Stimulated activated memory B cell treated with anti-CD40 and anti-IgM and Interleukin-4, amounts not matched to agents 10 μg/mL and 1 μg/mL and 100 μg/mL, for 72 hours (primary cell): ENCODE data around the gene B3GNT4.

Experiments
- ATAC-seq: fragments of 150-1000 bp; cut with Tn5 transposase; 2 replicates; pipeline ENCODE4 v1.10.0; 2021
- H3K27ac Mint-ChIP-seq: one replicate; pipeline ENCODE4 v1.8.0; 2022; ENCODE audit warnings: mild to moderate bottlenecking, mixed read lengths
- H3K27me3 Mint-ChIP-seq: one replicate; pipeline ENCODE4 v1.8.0; 2022; ENCODE audit warnings: mixed read lengths
- H3K36me3 Mint-ChIP-seq: one replicate; pipeline ENCODE4 v1.8.0; 2022; ENCODE audit warnings: mixed read lengths
- H3K4me1 Mint-ChIP-seq: one replicate; pipeline ENCODE4 v1.8.0; 2022; ENCODE audit warnings: mixed read lengths
- H3K4me3 Mint-ChIP-seq: one replicate; pipeline ENCODE4 v1.8.0; 2022; ENCODE audit warnings: mild to moderate bottlenecking, moderate library complexity, mixed read lengths
- H3K9me3 Mint-ChIP-seq: one replicate; pipeline ENCODE4 v1.8.0; 2022; ENCODE audit warnings: mixed read lengths

B3GNT4 gene

DNA sequence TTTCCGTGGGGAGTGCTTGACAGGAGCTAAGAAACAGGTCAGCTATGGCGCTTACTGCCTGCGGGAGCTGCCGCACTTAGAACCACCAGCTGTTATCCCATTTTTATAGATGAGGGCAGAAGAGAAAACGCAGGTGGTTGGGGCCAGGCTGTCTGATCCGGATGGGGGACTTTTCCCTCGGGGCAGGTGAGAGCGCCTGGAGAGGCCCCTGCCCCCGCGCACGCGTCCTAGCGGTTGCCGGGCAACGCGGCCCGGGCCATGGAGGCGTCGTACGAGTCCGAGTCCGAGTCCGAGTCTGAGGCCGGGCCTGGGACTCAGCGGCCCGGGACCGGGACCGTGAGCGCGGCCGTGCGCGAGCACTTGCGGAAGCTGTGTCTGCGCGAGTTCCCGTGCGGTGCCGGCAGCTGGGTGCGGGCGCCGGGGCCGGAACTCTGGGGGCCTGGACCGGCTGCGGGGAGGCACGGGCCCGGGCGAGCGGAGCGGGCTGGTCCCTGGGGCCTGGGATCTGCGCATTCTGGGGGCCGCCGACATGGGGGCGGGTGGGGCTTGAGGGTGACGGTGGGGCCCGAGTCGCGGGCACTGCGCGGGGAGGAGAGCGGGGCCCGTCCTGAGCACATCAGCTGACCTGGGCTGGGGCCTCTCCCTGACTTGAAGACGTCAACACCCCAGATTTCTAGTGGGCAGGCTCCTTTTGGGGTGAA, 20.5 kb upstream of the B3GNT4 start, which contains the start of gene LRRC43:
Gene LRRC43 (plus strand): TSS at position 237 of the 701 bp plus-strand sequence. CDS start 22 bp downstream, at position 259.
- Mint-ChIP-seq H3K27ac (peak within 1 kb of the TSS; percentile 84), H3K36me3 (no peaks in the 10 kb centered on the region), H3K9me3 (peaks cover 3% of the 10 kb centered on the region), H3K4me3 (peak within 1 kb of the TSS; percentile 75), H3K27me3 (peaks cover 23% of the 10 kb centered on the region), H3K4me1 (peaks cover 23% of the 10 kb centered on the region)
- peak; percentile 55 for ATAC-seq

DNA sequence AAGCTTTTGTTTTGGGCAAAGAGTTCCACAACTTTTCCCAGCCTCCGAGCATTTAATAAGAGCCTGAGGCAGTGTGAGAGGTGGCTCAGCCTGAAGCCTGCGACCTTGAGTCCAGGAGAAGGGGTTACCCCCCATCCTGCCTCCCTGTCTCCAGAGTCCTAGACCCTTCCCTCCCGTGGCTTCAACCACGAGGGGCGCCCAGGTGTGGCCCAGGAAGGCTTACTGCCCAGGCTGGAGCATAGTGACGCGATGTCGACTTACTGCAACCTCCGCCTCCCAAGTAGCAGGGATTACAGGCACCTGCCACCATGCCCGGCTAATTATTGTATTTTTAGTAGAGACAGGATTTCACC, 19.9 kb upstream of the B3GNT4 start:
- ATAC-seq, result no peak
- peak overlapping the region; percentile 44 for H3K4me3 Mint-ChIP-seq
- peak overlapping the region; percentile 84 for H3K27ac Mint-ChIP-seq
- H3K27me3 Mint-ChIP-seq, result peaks cover 23% of the 10 kb centered on the region
- H3K4me1 Mint-ChIP-seq, result peaks cover 23% of the 10 kb centered on the region
- no peaks in the 10 kb centered on the region for H3K9me3 Mint-ChIP-seq
- no peaks in the 10 kb centered on the region for H3K36me3 Mint-ChIP-seq

GRCh38 chr12:122184517-122184916, 19.0 kb upstream of the B3GNT4 start:
- H3K4me3 Mint-ChIP-seq, result peak overlapping the region; percentile 67

DNA sequence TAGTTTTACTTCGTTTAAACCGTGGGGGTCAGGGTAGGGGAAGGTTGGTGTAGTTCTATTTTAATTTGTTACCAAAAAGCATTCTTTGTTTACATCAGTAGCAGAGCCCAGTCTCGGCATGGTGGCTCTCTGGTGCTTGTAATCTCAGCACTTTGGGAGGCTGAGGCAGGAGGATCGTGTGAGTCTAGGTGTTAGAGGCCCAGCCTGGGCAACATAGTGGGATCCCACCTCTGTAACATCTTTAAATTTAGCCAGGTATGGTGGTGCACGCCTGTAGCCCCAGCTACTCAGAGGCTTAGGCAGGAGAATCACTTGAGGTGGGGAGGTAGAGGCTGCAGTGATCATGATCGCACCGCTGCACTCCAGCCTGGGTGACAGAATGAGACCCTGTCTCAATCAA, 18.4 kb upstream of the B3GNT4 start:
- H3K9me3 Mint-ChIP-seq, result no peaks in the 10 kb centered on the region
- peak overlapping the region; percentile 84 for H3K27ac Mint-ChIP-seq
- no peak for ATAC-seq
- H3K4me1 Mint-ChIP-seq, result peaks cover 23% of the 10 kb centered on the region
- H3K4me3 Mint-ChIP-seq, result no peak overlapping the region
- H3K27me3 Mint-ChIP-seq, result peaks cover 23% of the 10 kb centered on the region
- H3K36me3 Mint-ChIP-seq, result no peaks in the 10 kb centered on the region

More at GRCh38 chr12:122184517-122184916, 19.0 kb upstream of the B3GNT4 start:
- H3K36me3 Mint-ChIP-seq, result no peaks in the 10 kb centered on the region
- peak overlapping the region; percentile 84 for H3K27ac Mint-ChIP-seq
- peaks cover 23% of the 10 kb centered on the region for H3K4me1 Mint-ChIP-seq
- H3K9me3 Mint-ChIP-seq, result no peaks in the 10 kb centered on the region
- ATAC-seq, result peak; percentile 81
- H3K27me3 Mint-ChIP-seq, result peaks cover 23% of the 10 kb centered on the region

GRCh38 chr12:122185494-122186082, 17.9 kb upstream of the B3GNT4 start:
- H3K27me3 Mint-ChIP-seq, result peaks cover 23% of the 10 kb centered on the region
- no peaks in the 10 kb centered on the region for H3K36me3 Mint-ChIP-seq
- H3K27ac Mint-ChIP-seq, result no peak overlapping the region
- no peak for ATAC-seq
- no peak overlapping the region for H3K4me3 Mint-ChIP-seq
- H3K9me3 Mint-ChIP-seq, result no peaks in the 10 kb centered on the region
- H3K4me1 Mint-ChIP-seq, result peaks cover 24% of the 10 kb centered on the region

- H3K27me3 Mint-ChIP-seq, result peaks cover 26% of the 10 kb centered on the region
- H3K27ac Mint-ChIP-seq, result no peak overlapping the region
- no peak overlapping the region for H3K4me3 Mint-ChIP-seq
- no peak for ATAC-seq
- no peaks in the 10 kb centered on the region for H3K36me3 Mint-ChIP-seq
- H3K9me3 Mint-ChIP-seq, result no peaks in the 10 kb centered on the region
- peaks cover 31% of the 10 kb centered on the region for H3K4me1 Mint-ChIP-seq
Measured at GRCh38 chr12:122187466-122187865, 16.0 kb upstream of the B3GNT4 start.

- peaks cover 13% of the 10 kb centered on the region for H3K4me1 Mint-ChIP-seq
- H3K27ac Mint-ChIP-seq, result no peak overlapping the region
- H3K4me3 Mint-ChIP-seq, result no peak overlapping the region
- ATAC-seq, result no peak
- peaks cover 15% of the 10 kb centered on the region for H3K27me3 Mint-ChIP-seq
- no peaks in the 10 kb centered on the region for H3K9me3 Mint-ChIP-seq
- no peaks in the 10 kb centered on the region for H3K36me3 Mint-ChIP-seq
Measured at GRCh38 chr12:122189626-122190475, 13.7 kb upstream of the B3GNT4 start.

- Mint-ChIP-seq H3K27me3 (peaks cover 15% of the 10 kb centered on the region), H3K4me1 (peaks cover 9% of the 10 kb centered on the region), H3K27ac (no peak overlapping the region), H3K36me3 (no peaks in the 10 kb centered on the region), H3K4me3 (no peak overlapping the region), H3K9me3 (no peaks in the 10 kb centered on the region)
- peak; percentile 83 for ATAC-seq
Measured at GRCh38 chr12:122190842-122191668, 12.5 kb upstream of the B3GNT4 start.

DNA sequence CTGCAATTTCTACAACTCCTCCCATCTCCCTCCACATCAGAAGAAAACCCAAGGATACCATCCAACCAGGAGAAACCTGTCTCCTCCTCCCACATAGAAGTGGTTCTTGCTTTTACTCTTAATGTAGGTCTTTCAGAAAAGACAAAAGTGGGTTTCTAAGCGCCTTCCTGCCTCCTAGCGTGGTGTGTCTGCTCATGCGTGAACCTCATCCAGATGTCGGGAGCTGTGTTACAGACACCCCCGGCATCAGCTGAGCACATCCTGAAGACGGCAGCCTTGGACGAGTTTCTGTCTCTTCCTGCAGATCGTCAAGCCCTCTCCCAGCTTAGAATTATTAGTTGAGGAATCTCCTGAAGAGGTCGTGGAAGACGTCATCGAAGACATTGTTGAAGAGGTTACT, 11.1 kb upstream of the B3GNT4 start:
- Mint-ChIP-seq H3K9me3 (no peaks in the 10 kb centered on the region), H3K36me3 (no peaks in the 10 kb centered on the region), H3K4me3 (no peak overlapping the region), H3K27me3 (peaks cover 15% of the 10 kb centered on the region), H3K27ac (no peak overlapping the region), H3K4me1 (peaks cover 9% of the 10 kb centered on the region)
- ATAC-seq, result no peak

- ATAC-seq, result no peak
- H3K4me3 Mint-ChIP-seq, result no peak overlapping the region
- peaks cover 36% of the 10 kb centered on the region for H3K27me3 Mint-ChIP-seq
- H3K27ac Mint-ChIP-seq, result no peak overlapping the region
- no peaks in the 10 kb centered on the region for H3K9me3 Mint-ChIP-seq
- H3K4me1 Mint-ChIP-seq, result peaks cover 9% of the 10 kb centered on the region
- H3K36me3 Mint-ChIP-seq, result no peaks in the 10 kb centered on the region
Measured at GRCh38 chr12:122194804-122195203, 8.7 kb upstream of the B3GNT4 start.

DNA sequence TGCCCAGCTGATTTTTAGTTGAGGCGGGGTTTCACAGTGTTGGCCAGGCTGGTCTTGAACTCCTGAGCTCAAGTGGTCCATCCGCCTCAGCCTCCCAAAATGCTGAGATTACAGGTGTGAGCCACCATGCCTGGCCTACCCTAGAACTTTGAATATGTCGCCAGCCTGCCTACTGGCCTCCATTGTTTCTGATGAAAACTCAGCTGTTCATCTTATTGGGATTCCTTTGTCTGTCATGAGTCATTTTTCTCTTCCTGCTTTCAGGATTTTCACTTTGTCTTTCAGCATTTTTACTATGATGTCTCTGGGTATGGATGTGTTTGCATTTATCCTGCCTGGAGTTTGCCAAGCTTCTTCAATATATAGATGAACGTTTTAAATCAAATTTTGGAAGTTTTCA, 8.1 kb upstream of the B3GNT4 start:
- Mint-ChIP-seq H3K27ac (no peak overlapping the region), H3K4me1 (peaks cover 9% of the 10 kb centered on the region), H3K27me3 (peaks cover 42% of the 10 kb centered on the region), H3K9me3 (no peaks in the 10 kb centered on the region), H3K36me3 (no peaks in the 10 kb centered on the region), H3K4me3 (no peak overlapping the region)
- ATAC-seq, result no peak

DNA sequence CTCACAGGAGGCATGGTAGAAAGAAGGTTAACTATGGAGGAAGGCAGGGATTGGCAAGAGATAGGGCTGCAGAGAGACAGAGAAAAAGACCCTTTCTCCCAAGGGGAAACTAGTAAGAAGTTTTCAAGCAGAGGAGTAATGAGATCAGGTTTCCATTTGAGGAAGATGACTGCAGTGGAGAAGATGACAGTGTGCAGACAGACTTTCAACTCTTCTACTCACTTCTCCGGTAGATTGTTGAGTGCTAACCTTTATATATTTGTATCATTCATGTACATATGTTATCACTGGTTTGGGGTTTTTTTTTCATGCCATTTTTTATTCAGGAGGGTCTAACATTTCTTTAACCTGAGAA, 5.9 kb upstream of the B3GNT4 start:
- ATAC-seq, result no peak
- Mint-ChIP-seq H3K36me3 (no peaks in the 10 kb centered on the region), H3K27me3 (peaks cover 47% of the 10 kb centered on the region), H3K4me3 (no peak overlapping the region), H3K27ac (no peak overlapping the region), H3K9me3 (no peaks in the 10 kb centered on the region), H3K4me1 (no peaks in the 10 kb centered on the region)

- Mint-ChIP-seq H3K4me3 (no peak overlapping the region), H3K9me3 (no peaks in the 10 kb centered on the region), H3K4me1 (peaks cover 12% of the 10 kb centered on the region), H3K27me3 (peaks cover 58% of the 10 kb centered on the region), H3K27ac (no peak overlapping the region), H3K36me3 (no peaks in the 10 kb centered on the region)
- ATAC-seq, result no peak
Measured at GRCh38 chr12:122199484-122200355, 3.8 kb upstream of the B3GNT4 start.

- Mint-ChIP-seq H3K4me1 (peaks cover 18% of the 10 kb centered on the region), H3K36me3 (no peaks in the 10 kb centered on the region), H3K9me3 (no peaks in the 10 kb centered on the region), H3K4me3 (no peak overlapping the region), H3K27ac (no peak overlapping the region), H3K27me3 (peaks cover 65% of the 10 kb centered on the region)
- ATAC-seq, result no peak
Measured at GRCh38 chr12:122200541-122201175, 2.9 kb upstream of the B3GNT4 start.
